Thyroid gland (tissue), 4 donors: ENCODE measurements around the gene IFITM10.

Experiments
- POLR2A ChIP-seq, 2 donors: fragments of 450-650 bp; IDR thresholded peaks; one replicate each; pipeline ENCODE4 v1.6.1; 2017; ENCODE audit warnings: antibody characterized with exemption in 2 of 2, mild to moderate bottlenecking in 2 of 2, moderate library complexity in 1 of 2
- TF ChIP-seq, protein P1 (sequence below), 6 experiments: fragments of 200-600 bp in 3 of 6; fragments of 450-650 bp in 3 of 6; sonication (generic) in 3 of 6; IDR thresholded peaks; one replicate each; pipeline ENCODE4 v1.5.1; 2016 to 2019; ENCODE audit warnings: antibody characterized with exemption in 6 of 6, mild to moderate bottlenecking in 2 of 6, inconsistent platforms in 1 of 6, moderate library complexity in 1 of 6

GRCh38 chr11:1771700-1772099 lies 21.3 kb upstream of the IFITM10 start:
- no peak for TF ChIP-seq POLR2A (IDR thresholded peaks at IDR 0.05)
- TF ChIP-seq, protein P1, sequence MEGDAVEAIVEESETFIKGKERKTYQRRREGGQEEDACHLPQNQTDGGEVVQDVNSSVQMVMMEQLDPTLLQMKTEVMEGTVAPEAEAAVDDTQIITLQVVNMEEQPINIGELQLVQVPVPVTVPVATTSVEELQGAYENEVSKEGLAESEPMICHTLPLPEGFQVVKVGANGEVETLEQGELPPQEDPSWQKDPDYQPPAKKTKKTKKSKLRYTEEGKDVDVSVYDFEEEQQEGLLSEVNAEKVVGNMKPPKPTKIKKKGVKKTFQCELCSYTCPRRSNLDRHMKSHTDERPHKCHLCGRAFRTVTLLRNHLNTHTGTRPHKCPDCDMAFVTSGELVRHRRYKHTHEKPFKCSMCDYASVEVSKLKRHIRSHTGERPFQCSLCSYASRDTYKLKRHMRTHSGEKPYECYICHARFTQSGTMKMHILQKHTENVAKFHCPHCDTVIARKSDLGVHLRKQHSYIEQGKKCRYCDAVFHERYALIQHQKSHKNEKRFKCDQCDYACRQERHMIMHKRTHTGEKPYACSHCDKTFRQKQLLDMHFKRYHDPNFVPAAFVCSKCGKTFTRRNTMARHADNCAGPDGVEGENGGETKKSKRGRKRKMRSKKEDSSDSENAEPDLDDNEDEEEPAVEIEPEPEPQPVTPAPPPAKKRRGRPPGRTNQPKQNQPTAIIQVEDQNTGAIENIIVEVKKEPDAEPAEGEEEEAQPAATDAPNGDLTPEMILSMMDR (IDR thresholded peaks at IDR 0.05): no peak
